HCT116 (cell line): ENCODE results near the gene ITPK1. TPM values are rescaled to one million over a fixed set of nuclear protein-coding genes. Genes with fewer than 3 reads are reported as not detected.

Source experiments
- ATAC-seq: fragments of 200-7000 bp; cut with Tn5 transposase; 2 replicates; pipeline ENCODE4 v1.9.1; 2020; ENCODE audit warnings: mild to moderate bottlenecking, moderate library complexity
- BruUV-seq: library from RNA; stranded (reverse); fragments of 400-500 nt; replicated peaks from 2 replicates; lab custom pipeline; 2021; lab: Mats Ljungman, UMichigan
- CTCF ChIA-PET: fragments of 300-600 bp; sonication (Branson Sonifier 250); formaldehyde crosslinking; loops from one replicate; lab custom pipeline; 2021; ENCODE audit warnings: antibody characterized with exemption; lab: Charles Lee
- POLR2A ChIA-PET: fragments of 300-600, 350-600 bp; sonication (Branson Sonifier 250); formaldehyde crosslinking; loops from one replicate; lab custom pipeline; 2021; ENCODE audit warnings: antibody characterized with exemption; lab: Charles Lee
- RAD21 ChIA-PET, 2 experiments: fragments of 300-600 bp; sonication (Branson Sonifier 250); formaldehyde crosslinking; loops; one replicate each; lab custom pipeline; 2023; ENCODE audit warnings: low total read pairs in 2 of 2; ENCODE audit not compliant: uncharacterized antibody in 2 of 2, unreplicated experiment in 2 of 2, low non-redundant PET in 1 of 2; lab: Charles Lee
- DNase-seq: peaks from one replicate; pipeline ENCODE4 v3.0.0-alpha.2; 2010; ENCODE audit warnings: low read depth, low spot score
- H2AFZ ChIP-seq: fragments of 200-600 bp; shearing (Covaris generic), sonication (generic); 2 replicates; pipeline ENCODE4 v1.6.1; 2017; ENCODE audit warnings: low read depth, mixed run types, mixed read lengths, antibody characterized with exemption, low read length; ENCODE audit not compliant: poor library complexity, severe bottlenecking
- H3K27ac ChIP-seq: 2 replicates; pipeline ENCODE4 v1.5.1; 2012; ENCODE audit warnings: low read depth, low read length
- H3K27me3 ChIP-seq: fragments of 200-600 bp; sonication (generic); 2 replicates; pipeline ENCODE4 v1.6.1; 2016; ENCODE audit warnings: mixed run types, low read length, mixed read lengths; ENCODE audit not compliant: insufficient read depth
- H3K36me3 ChIP-seq, 2 experiments: fragments of 200-500 bp in 1 of 2; fragments of 200-600 bp in 1 of 2; sonication (Bioruptor generic) in 1 of 2; sonication (generic) in 1 of 2; 2 replicates each; pipeline versions ENCODE4 v1.5.1 to v1.6.1; 2014 to 2016; ENCODE audit warnings: low read length in 2 of 2, inconsistent platforms in 1 of 2, mixed read lengths in 1 of 2, mixed run types in 1 of 2; ENCODE audit not compliant: insufficient read depth in 2 of 2, control insufficient read depth in 1 of 2
- H3K4me1 ChIP-seq, 2 experiments: fragments of 200-600 bp in 1 of 2; sonication (generic) in 1 of 2; 2 replicates each; pipeline versions ENCODE4 v1.5.1 to v1.6.1; 2012 to 2017; ENCODE audit warnings: low read length in 2 of 2, inconsistent platforms in 1 of 2, mild to moderate bottlenecking in 1 of 2, mixed read lengths in 1 of 2, mixed run types in 1 of 2, moderate library complexity in 1 of 2; ENCODE audit not compliant: insufficient read depth in 2 of 2, control insufficient read depth in 1 of 2
- H3K4me2 ChIP-seq: fragments of 200-600 bp; sonication (generic); 2 replicates; pipeline ENCODE4 v1.6.1; 2017; ENCODE audit warnings: mixed run types, low read length, mixed read lengths
- H3K4me3 ChIP-seq, 2 experiments: fragments of 200-600 bp in 1 of 2; sonication (generic) in 1 of 2; replicated peaks in 1 of 2; 2 replicates each; pipeline ENCODE4 v1.5.1; 2011 to 2016; ENCODE audit warnings: low read length in 2 of 2, control low read depth in 1 of 2, low read depth in 1 of 2, mild to moderate bottlenecking in 1 of 2, mixed read lengths in 1 of 2, mixed run types in 1 of 2
- H3K79me2 ChIP-seq: fragments of 200-600 bp; sonication (generic); 2 replicates; pipeline ENCODE4 v1.6.1; 2017; ENCODE audit warnings: mild to moderate bottlenecking, mixed run types, low read length, moderate library complexity, mixed read lengths; ENCODE audit not compliant: insufficient read depth
- H3K9ac ChIP-seq: fragments of 200-600 bp; sonication (generic); 2 replicates; pipeline ENCODE4 v1.6.1; 2016; ENCODE audit warnings: low read length, mixed read lengths
- H3K9me2 ChIP-seq: fragments of 200-600 bp; sonication (generic), shearing (Covaris generic); 2 replicates; pipeline ENCODE4 v1.6.1; 2017; ENCODE audit warnings: mixed run types, mild to moderate bottlenecking, moderate library complexity; ENCODE audit not compliant: insufficient read depth
- H3K9me3 ChIP-seq, 2 experiments: fragments of 200-500 bp in 1 of 2; fragments of 200-600 bp in 1 of 2; sonication (Bioruptor generic) in 1 of 2; sonication (generic) in 1 of 2; 2 replicates each; pipeline ENCODE4 v1.6.1; 2014 to 2017; ENCODE audit warnings: low read length in 2 of 2, mixed read lengths in 2 of 2, inconsistent platforms in 1 of 2, low read depth in 1 of 2, mild to moderate bottlenecking in 1 of 2, mixed run types in 1 of 2, moderate library complexity in 1 of 2; ENCODE audit not compliant: control insufficient read depth in 1 of 2, insufficient read depth in 1 of 2
- H4K20me1 ChIP-seq: fragments of 200-600 bp; sonication (generic), shearing (Covaris generic); 2 replicates; pipeline ENCODE4 v1.6.1; 2017; ENCODE audit warnings: mixed run types, mild to moderate bottlenecking, moderate library complexity; ENCODE audit not compliant: insufficient read depth
- EGR1 ChIP-seq: IDR thresholded peaks from 2 replicates; pipeline ENCODE4 v1.6.1; 2012; ENCODE audit warnings: low read depth
- EZH2 ChIP-seq: fragments of 200-600 bp; sonication (generic); IDR thresholded peaks from 2 replicates; pipeline ENCODE4 v1.6.1; 2017; ENCODE audit warnings: antibody characterized with exemption, mixed run types
- EZH2phosphoT487 ChIP-seq: fragments of 200-600 bp; IDR thresholded peaks from 2 replicates; pipeline ENCODE4 v1.6.1; 2018; ENCODE audit warnings: antibody characterized with exemption, borderline replicate concordance
- FOSL1 ChIP-seq: IDR thresholded peaks from 2 replicates; pipeline ENCODE4 v1.6.1; 2012; ENCODE audit warnings: low read depth
- POLR2A ChIP-seq: IDR thresholded peaks from 2 replicates; pipeline ENCODE4 v1.7.0; 2011; ENCODE audit warnings: borderline replicate concordance; ENCODE audit not compliant: insufficient read depth, insufficient read length; ENCODE audit errors: extremely low read depth
- RAD21 ChIP-seq: IDR thresholded peaks from 2 replicates; pipeline ENCODE4 v1.6.1; 2012; ENCODE audit warnings: low read depth, mild to moderate bottlenecking
- ZNF274 ChIP-seq: fragments of 200-500 bp; sonication (Bioruptor generic); IDR thresholded peaks from 2 replicates; pipeline ENCODE4 v1.6.1; 2014; ENCODE audit warnings: mild to moderate bottlenecking, low read depth, low read length, inconsistent platforms
- intact Hi-C: fragments of 100-400 bp; cut with micrococcal nuclease; formaldehyde crosslinking; loops from 2 replicates; pipeline ENCODE4 v1.10.0; 2022
- total RNA-seq: library from RNA; stranded (reverse); gene quantifications from one replicate; pipeline ENCODE4 v1.2.1, GENCODE V29; 2021; ENCODE audit not compliant: unreplicated experiment
- TF ChIP-seq, protein P1 (sequence below), 3 experiments: fragments of 200-600 bp in 1 of 3; sonication (generic) in 1 of 3; IDR thresholded peaks in 2 of 3; conservative IDR thresholded peaks in 1 of 3; 2 replicates each; pipeline ENCODE4 v1.5.1; 2012 to 2017; ENCODE audit warnings: low read depth in 2 of 3, low read length in 2 of 3, antibody characterized with exemption in 1 of 3, borderline replicate concordance in 1 of 3, control low read depth in 1 of 3, mild to moderate bottlenecking in 1 of 3, mixed read lengths in 1 of 3, mixed run types in 1 of 3, moderate library complexity in 1 of 3; ENCODE audit not compliant: insufficient read depth in 1 of 3
- TF ChIP-seq, protein P2 (sequence below): IDR thresholded peaks from 2 replicates; pipeline ENCODE4 v1.6.1; 2012; ENCODE audit warnings: low read depth
- TF ChIP-seq, protein P3 (sequence below): IDR thresholded peaks from 2 replicates; pipeline ENCODE4 v1.6.1; 2012
- TF ChIP-seq, protein P4 (sequence below): IDR thresholded peaks from 2 replicates; pipeline ENCODE4 v1.6.1; 2011; ENCODE audit warnings: mild to moderate bottlenecking, low read length, moderate library complexity; ENCODE audit not compliant: insufficient replicate concordance; ENCODE audit errors: extremely low read depth

Gene ITPK1
- total RNA-seq, 1 experiment from 2014 or later: 70.2 TPM

DNA sequence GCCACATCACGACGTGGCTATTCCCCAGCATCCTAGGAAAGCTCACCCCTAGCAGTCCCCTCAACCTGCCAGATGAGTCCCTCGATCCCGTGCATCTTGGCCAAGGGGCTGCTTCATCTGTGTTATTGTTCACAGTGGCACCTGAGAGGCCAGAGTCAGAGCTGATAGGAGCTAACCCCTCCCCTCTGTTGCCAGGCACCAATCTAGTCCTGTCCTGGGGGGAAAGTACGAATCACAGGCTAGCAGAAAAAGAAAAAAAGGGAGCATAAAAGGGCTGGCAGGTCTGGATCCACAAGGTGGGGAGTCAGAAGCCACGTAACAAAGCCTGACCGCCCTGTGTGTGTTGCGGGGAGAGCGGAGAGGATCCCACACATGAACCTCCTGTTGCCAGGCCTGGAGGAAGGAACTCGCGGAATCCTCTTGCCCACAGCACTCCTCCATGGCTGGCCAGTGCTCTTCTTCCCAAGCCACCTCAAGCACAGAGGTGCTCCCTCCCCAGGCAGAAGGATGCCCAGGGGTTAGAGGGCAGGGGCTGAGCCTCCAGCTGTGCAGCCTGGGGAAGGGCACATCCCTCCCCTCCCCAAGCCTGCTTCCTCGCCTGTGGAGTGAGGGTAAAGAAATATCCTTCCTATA, 91.8 kb downstream of the ITPK1 start:
- Histone ChIP-seq H3K4me1 (peaks cover 0 to 11% of the 10 kb centered on the region in 2 experiments; a peak in 2 of 4 replicates), H3K79me2 (peaks cover 2% of the 10 kb centered on the region; the same call in 1 of the 2 replicates)
- TF ChIP-seq, protein P1, sequence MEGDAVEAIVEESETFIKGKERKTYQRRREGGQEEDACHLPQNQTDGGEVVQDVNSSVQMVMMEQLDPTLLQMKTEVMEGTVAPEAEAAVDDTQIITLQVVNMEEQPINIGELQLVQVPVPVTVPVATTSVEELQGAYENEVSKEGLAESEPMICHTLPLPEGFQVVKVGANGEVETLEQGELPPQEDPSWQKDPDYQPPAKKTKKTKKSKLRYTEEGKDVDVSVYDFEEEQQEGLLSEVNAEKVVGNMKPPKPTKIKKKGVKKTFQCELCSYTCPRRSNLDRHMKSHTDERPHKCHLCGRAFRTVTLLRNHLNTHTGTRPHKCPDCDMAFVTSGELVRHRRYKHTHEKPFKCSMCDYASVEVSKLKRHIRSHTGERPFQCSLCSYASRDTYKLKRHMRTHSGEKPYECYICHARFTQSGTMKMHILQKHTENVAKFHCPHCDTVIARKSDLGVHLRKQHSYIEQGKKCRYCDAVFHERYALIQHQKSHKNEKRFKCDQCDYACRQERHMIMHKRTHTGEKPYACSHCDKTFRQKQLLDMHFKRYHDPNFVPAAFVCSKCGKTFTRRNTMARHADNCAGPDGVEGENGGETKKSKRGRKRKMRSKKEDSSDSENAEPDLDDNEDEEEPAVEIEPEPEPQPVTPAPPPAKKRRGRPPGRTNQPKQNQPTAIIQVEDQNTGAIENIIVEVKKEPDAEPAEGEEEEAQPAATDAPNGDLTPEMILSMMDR (IDR thresholded peaks at IDR 0.05 in 2 of 3, conservative IDR thresholded peaks at IDR 0.05 in 1 of 3; ENCODE audit: borderline replicate concordance in 1 of 3, insufficient read depth in 1 of 3, low read depth in 2 of 3, low read length in 2 of 3): no peak
- TF ChIP-seq EZH2 (no peak), RAD21 (no peak), POLR2A (no peak), EGR1 (no peak), FOSL1 (no peak), ZNF274 (no peak), EZH2phosphoT487 (no peak)
- TF ChIP-seq, protein P2, sequence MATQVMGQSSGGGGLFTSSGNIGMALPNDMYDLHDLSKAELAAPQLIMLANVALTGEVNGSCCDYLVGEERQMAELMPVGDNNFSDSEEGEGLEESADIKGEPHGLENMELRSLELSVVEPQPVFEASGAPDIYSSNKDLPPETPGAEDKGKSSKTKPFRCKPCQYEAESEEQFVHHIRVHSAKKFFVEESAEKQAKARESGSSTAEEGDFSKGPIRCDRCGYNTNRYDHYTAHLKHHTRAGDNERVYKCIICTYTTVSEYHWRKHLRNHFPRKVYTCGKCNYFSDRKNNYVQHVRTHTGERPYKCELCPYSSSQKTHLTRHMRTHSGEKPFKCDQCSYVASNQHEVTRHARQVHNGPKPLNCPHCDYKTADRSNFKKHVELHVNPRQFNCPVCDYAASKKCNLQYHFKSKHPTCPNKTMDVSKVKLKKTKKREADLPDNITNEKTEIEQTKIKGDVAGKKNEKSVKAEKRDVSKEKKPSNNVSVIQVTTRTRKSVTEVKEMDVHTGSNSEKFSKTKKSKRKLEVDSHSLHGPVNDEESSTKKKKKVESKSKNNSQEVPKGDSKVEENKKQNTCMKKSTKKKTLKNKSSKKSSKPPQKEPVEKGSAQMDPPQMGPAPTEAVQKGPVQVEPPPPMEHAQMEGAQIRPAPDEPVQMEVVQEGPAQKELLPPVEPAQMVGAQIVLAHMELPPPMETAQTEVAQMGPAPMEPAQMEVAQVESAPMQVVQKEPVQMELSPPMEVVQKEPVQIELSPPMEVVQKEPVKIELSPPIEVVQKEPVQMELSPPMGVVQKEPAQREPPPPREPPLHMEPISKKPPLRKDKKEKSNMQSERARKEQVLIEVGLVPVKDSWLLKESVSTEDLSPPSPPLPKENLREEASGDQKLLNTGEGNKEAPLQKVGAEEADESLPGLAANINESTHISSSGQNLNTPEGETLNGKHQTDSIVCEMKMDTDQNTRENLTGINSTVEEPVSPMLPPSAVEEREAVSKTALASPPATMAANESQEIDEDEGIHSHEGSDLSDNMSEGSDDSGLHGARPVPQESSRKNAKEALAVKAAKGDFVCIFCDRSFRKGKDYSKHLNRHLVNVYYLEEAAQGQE: no peak
- TF ChIP-seq, protein P3, sequence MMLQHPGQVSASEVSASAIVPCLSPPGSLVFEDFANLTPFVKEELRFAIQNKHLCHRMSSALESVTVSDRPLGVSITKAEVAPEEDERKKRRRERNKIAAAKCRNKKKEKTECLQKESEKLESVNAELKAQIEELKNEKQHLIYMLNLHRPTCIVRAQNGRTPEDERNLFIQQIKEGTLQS: no peak
- TF ChIP-seq, protein P4, sequence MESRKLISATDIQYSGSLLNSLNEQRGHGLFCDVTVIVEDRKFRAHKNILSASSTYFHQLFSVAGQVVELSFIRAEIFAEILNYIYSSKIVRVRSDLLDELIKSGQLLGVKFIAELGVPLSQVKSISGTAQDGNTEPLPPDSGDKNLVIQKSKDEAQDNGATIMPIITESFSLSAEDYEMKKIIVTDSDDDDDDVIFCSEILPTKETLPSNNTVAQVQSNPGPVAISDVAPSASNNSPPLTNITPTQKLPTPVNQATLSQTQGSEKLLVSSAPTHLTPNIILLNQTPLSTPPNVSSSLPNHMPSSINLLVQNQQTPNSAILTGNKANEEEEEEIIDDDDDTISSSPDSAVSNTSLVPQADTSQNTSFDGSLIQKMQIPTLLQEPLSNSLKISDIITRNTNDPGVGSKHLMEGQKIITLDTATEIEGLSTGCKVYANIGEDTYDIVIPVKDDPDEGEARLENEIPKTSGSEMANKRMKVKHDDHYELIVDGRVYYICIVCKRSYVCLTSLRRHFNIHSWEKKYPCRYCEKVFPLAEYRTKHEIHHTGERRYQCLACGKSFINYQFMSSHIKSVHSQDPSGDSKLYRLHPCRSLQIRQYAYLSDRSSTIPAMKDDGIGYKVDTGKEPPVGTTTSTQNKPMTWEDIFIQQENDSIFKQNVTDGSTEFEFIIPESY: no peak
- TF ChIP-seq, all 23 proteins: peak for 0
- no peak overlapping the region for H3K9ac ChIP-seq
- H3K36me3 ChIP-seq: no peaks in the 10 kb centered on the region
- H3K27me3 ChIP-seq: no peaks in the 10 kb centered on the region
- ATAC-seq (no peak), DNase-seq (no peak)
- H3K9me3 ChIP-seq: no peaks in the 10 kb centered on the region
- no peak overlapping the region for H3K4me2 ChIP-seq
- BruUV-seq: no TSS peak
- intact Hi-C loops: no loop called here
- H3K27ac ChIP-seq: no peak overlapping the region
- ChIA-PET POLR2A (no interaction called here), CTCF (interaction anchor here (2.4 kb wide), 1 partner anchor 90 kb away, joined by 6 read pairs; no protein-coding TSS in a partner anchor), RAD21 (no interaction called here)
- H3K4me3 ChIP-seq: no peak overlapping the region
- H2AFZ ChIP-seq: no peak overlapping the region
- H3K9me2 ChIP-seq: no peaks in the 10 kb centered on the region
- H4K20me1 ChIP-seq: no peaks in the 10 kb centered on the region
